GM12874 (cell line): Measurements from ENCODE around the gene DCLK3.
A peak's percentile ranks its signal among the peaks of the same experiment; 100 is the strongest.

Experiments
- CTCF ChIP-seq: IDR thresholded peaks from 2 replicates; pipeline ENCODE4 v1.5.1; 2011; ENCODE audit warnings: low read depth, mild to moderate bottlenecking, control low read depth, low read length, moderate library complexity; ENCODE audit not compliant: insufficient read depth

DCLK3 gene

GRCh38 chr3:36733162-36733696, 31.1 kb downstream of the DCLK3 start:
- no peak for TF ChIP-seq CTCF

- TF ChIP-seq CTCF: no peak
These were observed 33.4 kb downstream of the DCLK3 start for GRCh38 chr3:36730966-36731365.

GRCh38 chr3:36729204-36730056, 34.9 kb downstream of the DCLK3 start:
- peak; percentile 42 for TF ChIP-seq CTCF

GRCh38 chr3:36714343-36715086, 49.8 kb downstream of the DCLK3 start:
- no peak for TF ChIP-seq CTCF

- no peak for TF ChIP-seq CTCF
These were observed 50.4 kb downstream of the DCLK3 start for GRCh38 chr3:36713904-36714303.

- no peak for TF ChIP-seq CTCF
These were observed 53.7 kb downstream of the DCLK3 start for GRCh38 chr3:36710606-36711005.

GRCh38 chr3:36709826-36710365, 54.5 kb downstream of the DCLK3 start:
- no peak for TF ChIP-seq CTCF
